Stomach smooth muscle (tissue), 2 donors: Measurements from ENCODE around the gene ESR1.
"Not testable (repeated sequence)": the region's sequence is repeated elsewhere in the genome, so short reads cannot be mapped to it uniquely, and the experiment has no call there.

Experiments used
- H3K27ac ChIP-seq: one replicate; pipeline ENCODE4 v1.7.0; 2013; ENCODE audit warnings: mild to moderate bottlenecking, low read length, inconsistent platforms
- H3K27me3 ChIP-seq, 2 donors: one replicate each; pipeline ENCODE4 v1.7.0; 2013; ENCODE audit warnings: low read length in 2 of 2; ENCODE audit not compliant: insufficient read depth in 2 of 2, control insufficient read depth in 1 of 2
- H3K36me3 ChIP-seq, 2 donors: one replicate each; pipeline ENCODE4 v1.7.0; 2013; ENCODE audit warnings: low read length in 2 of 2; ENCODE audit not compliant: control insufficient read depth in 2 of 2, insufficient read depth in 2 of 2
- H3K4me1 ChIP-seq: one replicate; pipeline ENCODE4 v1.7.0; 2013; ENCODE audit warnings: low read length; ENCODE audit not compliant: control insufficient read depth, insufficient read depth
- H3K4me3 ChIP-seq, 2 donors: one replicate each; pipeline ENCODE4 v1.7.0; 2013; ENCODE audit warnings: low read length in 2 of 2
- H3K9ac ChIP-seq, 2 donors: one replicate each; pipeline ENCODE4 v1.7.0; 2013; ENCODE audit warnings: low read length in 2 of 2, mild to moderate bottlenecking in 1 of 2
- H3K9me3 ChIP-seq, 2 donors: one replicate each; pipeline ENCODE4 v1.7.0; 2013; ENCODE audit warnings: low read length in 2 of 2; ENCODE audit not compliant: control insufficient read depth in 2 of 2
- donor health status: healthy.
- donor health status: Pancreatic carcinoma.

The ESR1 gene

DNA sequence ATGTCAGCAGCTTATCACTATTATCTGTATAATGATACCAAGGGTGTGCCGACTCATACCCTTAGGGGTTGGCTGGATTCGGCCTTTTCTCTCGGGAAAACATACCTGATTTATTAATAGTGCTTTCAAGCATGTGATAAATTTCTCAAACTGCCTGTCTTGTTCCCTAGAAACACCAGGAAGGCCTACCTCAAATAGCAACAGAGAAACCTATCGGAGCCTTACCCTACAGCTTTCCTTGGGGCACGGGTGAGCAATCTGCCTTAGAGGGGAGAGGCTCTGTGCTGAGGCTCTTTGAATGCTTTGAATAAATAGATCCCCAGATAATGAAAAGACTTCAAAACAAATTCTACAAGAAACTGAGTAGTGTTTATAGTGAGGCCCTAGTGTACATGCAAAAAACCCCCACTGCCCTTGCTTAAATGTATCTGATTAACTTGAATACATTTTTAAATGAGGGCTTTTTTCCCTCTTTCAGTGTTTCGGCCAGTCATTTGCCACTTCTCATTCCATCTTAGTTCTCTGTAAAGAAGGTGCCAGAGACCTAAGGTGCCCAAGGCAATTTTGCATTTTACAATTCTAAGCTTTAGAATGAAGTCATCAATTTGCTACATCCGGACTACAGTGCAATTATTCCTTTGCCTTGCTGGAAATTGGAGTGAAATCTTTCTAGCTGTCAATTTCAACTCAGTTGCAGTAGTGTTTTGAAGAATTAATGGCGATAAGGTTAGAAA lies 320.1 kb downstream of the ESR1 start:
- peaks cover 5% of the 10 kb centered on the region for H3K4me1 ChIP-seq
- H3K9me3 ChIP-seq, result no peaks in the 10 kb centered on the region
- no peak overlapping the region for H3K27ac ChIP-seq
- peaks cover 45 to 46% of the 10 kb centered on the region in 2 donors for H3K36me3 ChIP-seq
- H3K27me3 ChIP-seq, result no peaks in the 10 kb centered on the region
- H3K4me3 ChIP-seq, result no peak overlapping the region
- H3K9ac ChIP-seq, result no peak overlapping the region

GRCh38 chr6:152129691-152130151 lies 322.2 kb downstream of the ESR1 start:
- Histone ChIP-seq H3K4me1 (peaks cover 5% of the 10 kb centered on the region), H3K27me3 (no peaks in the 10 kb centered on the region), H3K4me3 (peak overlapping the region in 1 of 2 donors; percentile 57), H3K27ac (peak overlapping the region; percentile 65), H3K36me3 (peaks cover 49 to 58% of the 10 kb centered on the region in 2 donors), H3K9me3 (no peaks in the 10 kb centered on the region), H3K9ac (no peak overlapping the region)

GRCh38 chr6:152130441-152130840 lies 323.0 kb downstream of the ESR1 start:
- Histone ChIP-seq H3K36me3 (peaks cover 57 to 63% of the 10 kb centered on the region in 2 donors), H3K9me3 (no peaks in the 10 kb centered on the region), H3K9ac (no peak overlapping the region), H3K27ac (peak overlapping the region; percentile 65), H3K4me3 (peak overlapping the region in 1 of 2 donors; percentile 57), H3K4me1 (peaks cover 5% of the 10 kb centered on the region), H3K27me3 (no peaks in the 10 kb centered on the region)

DNA sequence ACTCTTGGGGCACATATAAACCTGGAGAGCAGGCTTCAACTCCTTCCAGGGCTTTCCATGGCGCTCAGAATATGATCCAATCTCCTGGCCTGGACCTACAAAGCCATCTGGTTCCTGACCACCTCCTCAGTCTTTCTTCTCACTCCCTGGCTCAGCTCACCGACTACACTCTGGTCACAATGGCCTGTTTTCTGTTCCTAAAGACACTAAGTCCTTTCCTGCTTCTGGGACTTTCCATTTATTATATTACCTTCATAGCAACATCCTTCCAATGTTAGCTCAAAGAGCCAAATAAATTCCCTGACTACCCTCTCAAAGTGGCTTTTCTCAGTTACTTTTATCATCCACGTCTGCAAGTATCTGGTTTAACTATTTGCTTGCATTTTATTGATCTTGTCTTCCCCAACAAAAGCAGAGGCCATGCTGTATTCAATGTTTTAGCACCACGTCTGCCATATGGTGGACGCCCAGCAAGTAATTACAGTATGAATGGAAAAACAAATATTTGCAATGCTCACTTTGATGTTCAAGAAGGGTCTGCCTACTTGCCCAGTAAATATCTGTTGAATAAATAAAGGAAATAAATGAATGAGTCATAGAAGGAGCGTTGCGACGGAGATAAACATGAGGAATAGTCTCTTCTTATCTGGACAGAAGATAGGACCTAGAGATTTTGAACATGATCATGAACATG lies 328.4 kb downstream of the ESR1 start:
- peaks cover 66 to 67% of the 10 kb centered on the region in 2 donors for H3K36me3 ChIP-seq
- no peaks in the 10 kb centered on the region for H3K27me3 ChIP-seq
- H3K4me1 ChIP-seq, result no peaks in the 10 kb centered on the region
- H3K9ac ChIP-seq, result no peak overlapping the region
- H3K9me3 ChIP-seq, result no peaks in the 10 kb centered on the region
- H3K4me3 ChIP-seq, result no peak overlapping the region
- no peak overlapping the region for H3K27ac ChIP-seq

DNA sequence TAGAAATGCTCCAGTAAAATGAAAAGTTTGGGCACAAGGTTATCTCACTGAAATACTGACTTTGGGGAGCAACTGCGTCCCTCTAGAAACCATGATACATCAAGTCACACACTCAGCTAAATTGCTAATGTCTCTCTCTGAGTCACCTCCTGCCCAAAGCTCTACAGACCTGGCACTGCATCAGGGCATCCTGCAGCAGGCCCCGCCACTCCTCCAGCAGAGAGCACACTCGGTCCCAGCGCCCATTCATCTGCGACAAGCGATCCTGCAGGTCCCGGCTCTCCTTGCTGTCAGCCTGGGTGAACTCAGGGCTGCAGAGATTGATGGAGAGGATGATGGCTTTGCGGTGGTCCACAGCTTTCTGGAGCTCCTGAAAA lies 329.0 kb downstream of the ESR1 start:
- no peaks in the 10 kb centered on the region for H3K27me3 ChIP-seq
- H3K27ac ChIP-seq, result no peak overlapping the region
- no peaks in the 10 kb centered on the region for H3K9me3 ChIP-seq
- H3K36me3 ChIP-seq, result peaks cover 69 to 70% of the 10 kb centered on the region in 2 donors
- H3K9ac ChIP-seq, result no peak overlapping the region
- H3K4me3 ChIP-seq, result no peak overlapping the region
- no peaks in the 10 kb centered on the region for H3K4me1 ChIP-seq

DNA sequence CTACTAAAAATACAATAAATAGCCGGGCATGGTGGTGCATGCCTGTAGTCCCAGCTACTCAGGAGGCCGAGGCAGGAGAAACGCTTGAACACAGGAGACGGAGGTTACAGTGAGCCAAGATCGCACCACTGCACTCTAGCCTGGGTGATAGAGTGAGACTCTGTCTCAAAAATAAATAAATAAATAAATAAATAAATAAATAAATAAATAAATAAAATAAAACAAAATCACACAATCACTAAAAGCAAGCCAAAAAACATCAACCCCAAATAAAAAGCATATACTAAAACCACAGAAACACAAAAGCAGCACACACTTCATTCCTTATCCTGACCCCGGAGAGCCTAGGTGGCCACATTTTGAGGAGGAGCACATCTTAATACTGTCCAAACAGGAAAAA lies 330.9 kb downstream of the ESR1 start:
- H3K36me3 ChIP-seq, result peaks cover 59 to 62% of the 10 kb centered on the region in 2 donors

GRCh38 chr6:152142105-152142504 lies 334.6 kb downstream of the ESR1 start:
- H3K4me3 ChIP-seq, result no peak overlapping the region
- no peak overlapping the region for H3K9ac ChIP-seq
- no peaks in the 10 kb centered on the region for H3K9me3 ChIP-seq
- peaks cover 3% of the 10 kb centered on the region for H3K4me1 ChIP-seq
- H3K27ac ChIP-seq, result no peak overlapping the region
- peaks cover 50 to 56% of the 10 kb centered on the region in 2 donors for H3K36me3 ChIP-seq
- H3K27me3 ChIP-seq, result no peaks in the 10 kb centered on the region

More for the DNA sequence above, 330.9 kb downstream of the ESR1 start:
- not testable (repeated sequence) for H3K9me3 ChIP-seq, H3K27ac ChIP-seq, H3K4me1 ChIP-seq, H3K27me3 ChIP-seq, H3K4me3 ChIP-seq, H3K9ac ChIP-seq

GRCh38 chr6:152143359-152143758 lies 335.9 kb downstream of the ESR1 start:
- Histone ChIP-seq H3K27me3 (no peaks in the 10 kb centered on the region), H3K9ac (no peak overlapping the region), H3K4me3 (no peak overlapping the region), H3K27ac (no peak overlapping the region), H3K9me3 (no peaks in the 10 kb centered on the region), H3K4me1 (peaks cover 3% of the 10 kb centered on the region), H3K36me3 (peaks cover 54 to 60% of the 10 kb centered on the region in 2 donors)

DNA sequence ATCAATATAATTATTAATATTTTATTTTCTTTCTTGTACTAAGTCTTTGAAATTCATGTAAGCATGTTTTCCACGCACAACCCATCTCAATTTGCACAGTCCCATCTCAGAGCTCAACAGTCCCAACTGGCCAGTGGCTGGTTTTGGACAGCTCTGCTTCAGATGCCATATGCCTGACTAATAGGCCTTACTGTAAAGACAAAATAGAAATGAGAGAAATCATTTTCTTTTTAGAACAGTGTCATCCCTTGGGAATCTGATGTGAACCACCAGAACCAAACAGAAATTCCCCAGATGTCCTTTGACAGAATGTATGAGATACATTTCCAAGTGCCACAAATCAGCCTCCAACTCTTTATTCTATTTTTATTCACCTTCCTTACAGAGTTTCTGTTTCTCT lies 338.9 kb downstream of the ESR1 start:
- Histone ChIP-seq H3K4me1 (peaks cover 3% of the 10 kb centered on the region), H3K9me3 (no peaks in the 10 kb centered on the region), H3K27ac (no peak overlapping the region), H3K36me3 (peaks cover 60 to 67% of the 10 kb centered on the region in 2 donors), H3K27me3 (no peaks in the 10 kb centered on the region), H3K9ac (no peak overlapping the region), H3K4me3 (no peak overlapping the region)

GRCh38 chr6:152147269-152147668 lies 339.8 kb downstream of the ESR1 start:
- peaks cover 64 to 73% of the 10 kb centered on the region in 2 donors for H3K36me3 ChIP-seq
- no peak overlapping the region for H3K27ac ChIP-seq
- H3K4me1 ChIP-seq, result peaks cover 3% of the 10 kb centered on the region
- H3K9me3 ChIP-seq, result no peaks in the 10 kb centered on the region
- no peak overlapping the region for H3K4me3 ChIP-seq
- H3K9ac ChIP-seq, result no peak overlapping the region
- H3K27me3 ChIP-seq, result no peaks in the 10 kb centered on the region

DNA sequence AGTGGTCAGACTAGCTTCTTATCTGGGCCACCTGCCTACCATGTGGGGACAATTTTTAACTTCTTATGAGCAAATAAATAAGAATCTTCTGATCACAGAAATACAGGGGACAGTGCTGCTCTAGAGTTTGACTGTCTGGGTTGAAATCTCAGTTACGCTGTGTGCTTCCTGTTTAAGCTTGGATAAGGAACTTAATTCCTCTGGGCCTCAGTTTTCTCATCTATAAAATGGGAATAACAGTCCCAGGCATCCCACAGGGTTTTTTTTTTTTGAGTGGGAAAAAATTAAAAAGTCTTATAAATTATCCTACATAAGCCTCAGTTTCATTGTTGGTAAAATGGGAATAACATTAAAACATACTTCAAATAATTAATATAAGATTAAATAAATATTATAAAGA lies 340.9 kb downstream of the ESR1 start:
- H3K4me1 ChIP-seq, result peaks cover 3% of the 10 kb centered on the region
- H3K9ac ChIP-seq, result no peak overlapping the region
- no peak overlapping the region for H3K27ac ChIP-seq
- no peaks in the 10 kb centered on the region for H3K27me3 ChIP-seq
- no peak overlapping the region for H3K4me3 ChIP-seq
- H3K9me3 ChIP-seq, result no peaks in the 10 kb centered on the region
- H3K36me3 ChIP-seq, result peaks cover 63 to 64% of the 10 kb centered on the region in 2 donors
